ENCODE measurements around the gene NKAIN1. TPM values are rescaled to one million over a fixed set of nuclear protein-coding genes. Genes with fewer than 3 reads are reported as not detected.
A peak's percentile ranks its signal among the peaks of the same experiment; 100 is the strongest.

NKAIN1 gene
- total and polyA plus RNA-seq, 8 donors: 0.08 TPM; not detected in 7

DNA sequence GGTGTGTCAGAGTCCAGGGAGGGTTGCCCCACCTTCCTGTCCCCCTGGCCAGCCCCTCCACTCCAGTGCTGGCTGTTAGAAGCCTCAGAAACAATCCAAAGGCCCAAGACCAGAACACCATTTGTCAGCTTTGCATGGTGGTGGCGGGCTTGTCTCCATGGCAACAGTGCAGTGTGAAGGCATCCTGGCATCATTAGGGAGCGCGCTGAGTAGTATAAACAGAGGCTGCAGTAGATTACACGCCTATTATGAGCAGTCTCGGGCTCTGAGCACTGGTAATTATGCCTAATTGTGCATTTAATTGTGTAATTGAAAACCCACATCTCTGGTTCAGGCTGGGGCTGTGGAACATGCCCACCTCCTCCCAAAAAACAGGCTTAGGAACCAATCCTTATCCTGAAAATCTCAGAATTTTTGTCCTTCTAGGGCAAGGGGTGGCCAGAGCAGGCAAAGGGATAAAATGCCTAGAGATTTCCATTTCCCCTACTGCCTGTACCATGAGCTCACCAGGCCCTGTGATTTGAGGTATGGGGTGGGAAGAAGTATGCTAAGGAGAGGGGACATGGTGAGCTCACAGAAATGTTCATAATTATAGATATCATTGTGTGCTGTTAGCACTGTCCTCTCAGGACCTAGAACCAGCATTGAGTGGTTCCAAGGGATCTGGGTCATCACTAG lies 11.7 kb downstream of the NKAIN1 start:
- TF ChIP-seq POLR2A (IDR thresholded peaks at IDR 0.05) (no peak), POLR2AphosphoS5 (IDR thresholded peaks at IDR 0.05) (no peak)
- intact Hi-C loops (cut with DNase I; ENCODE audit: low total_unique reads): no loop called here
- H3K27ac ChIP-seq: no peak overlapping the region
- no peaks in the 10 kb centered on the region for H3K9me3 ChIP-seq
- H3K27me3 ChIP-seq: peaks cover 0 to 21% (median 0%) of the 10 kb centered on the region in 3 donors
- no peaks in the 10 kb centered on the region for H3K4me1 ChIP-seq
- peak in 1 of 2 donors; percentile 72 for DNase-seq
- H3K36me3 ChIP-seq: no peaks in the 10 kb centered on the region
- WGBS, 5 donors: 60 to 85% (median 67%) methylated on average over 4 to 5 of the region's 5 CpGs
- H3K4me3 ChIP-seq: no peak overlapping the region

DNA sequence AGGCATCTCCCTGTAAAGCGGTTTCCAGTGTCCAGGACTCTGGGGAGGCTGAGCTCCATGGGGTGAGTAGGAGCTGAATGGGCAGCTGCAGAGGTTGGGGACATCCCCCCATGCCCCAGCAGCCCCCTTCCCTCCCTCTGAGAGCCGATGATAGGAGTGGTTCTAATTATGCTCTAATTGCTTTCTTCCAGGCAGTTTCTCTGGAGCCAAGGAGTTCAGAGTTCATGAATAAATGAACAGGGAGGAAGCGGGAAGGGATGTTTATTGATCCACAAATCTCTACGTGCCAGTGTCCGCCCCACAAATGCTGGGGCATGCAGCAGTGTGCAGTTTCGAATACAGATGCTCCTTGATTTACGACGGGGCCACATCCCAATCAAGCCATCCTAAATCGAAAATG lies 15.6 kb downstream of the NKAIN1 start:
- Histone ChIP-seq H3K4me1 (no peaks in the 10 kb centered on the region), H3K36me3 (no peaks in the 10 kb centered on the region), H3K27ac (no peak overlapping the region), H3K4me3 (no peak overlapping the region), H3K27me3 (peaks cover 0 to 30% (median 0%) of the 10 kb centered on the region in 3 donors), H3K9me3 (no peaks in the 10 kb centered on the region)
- intact Hi-C loops (cut with DNase I; ENCODE audit: low total_unique reads): no loop called here
- DNase-seq: no peak
- TF ChIP-seq, protein P1, sequence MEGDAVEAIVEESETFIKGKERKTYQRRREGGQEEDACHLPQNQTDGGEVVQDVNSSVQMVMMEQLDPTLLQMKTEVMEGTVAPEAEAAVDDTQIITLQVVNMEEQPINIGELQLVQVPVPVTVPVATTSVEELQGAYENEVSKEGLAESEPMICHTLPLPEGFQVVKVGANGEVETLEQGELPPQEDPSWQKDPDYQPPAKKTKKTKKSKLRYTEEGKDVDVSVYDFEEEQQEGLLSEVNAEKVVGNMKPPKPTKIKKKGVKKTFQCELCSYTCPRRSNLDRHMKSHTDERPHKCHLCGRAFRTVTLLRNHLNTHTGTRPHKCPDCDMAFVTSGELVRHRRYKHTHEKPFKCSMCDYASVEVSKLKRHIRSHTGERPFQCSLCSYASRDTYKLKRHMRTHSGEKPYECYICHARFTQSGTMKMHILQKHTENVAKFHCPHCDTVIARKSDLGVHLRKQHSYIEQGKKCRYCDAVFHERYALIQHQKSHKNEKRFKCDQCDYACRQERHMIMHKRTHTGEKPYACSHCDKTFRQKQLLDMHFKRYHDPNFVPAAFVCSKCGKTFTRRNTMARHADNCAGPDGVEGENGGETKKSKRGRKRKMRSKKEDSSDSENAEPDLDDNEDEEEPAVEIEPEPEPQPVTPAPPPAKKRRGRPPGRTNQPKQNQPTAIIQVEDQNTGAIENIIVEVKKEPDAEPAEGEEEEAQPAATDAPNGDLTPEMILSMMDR (IDR thresholded peaks at IDR 0.05): no peak
- TF ChIP-seq POLR2A (IDR thresholded peaks at IDR 0.05) (no peak), POLR2AphosphoS5 (IDR thresholded peaks at IDR 0.05) (no peak), EP300 (IDR thresholded peaks at IDR 0.05) (no peak)
- 44 to 63% (median 53%) methylated on average over 9 of the region's 9 CpGs for WGBS, 5 donors

DNA sequence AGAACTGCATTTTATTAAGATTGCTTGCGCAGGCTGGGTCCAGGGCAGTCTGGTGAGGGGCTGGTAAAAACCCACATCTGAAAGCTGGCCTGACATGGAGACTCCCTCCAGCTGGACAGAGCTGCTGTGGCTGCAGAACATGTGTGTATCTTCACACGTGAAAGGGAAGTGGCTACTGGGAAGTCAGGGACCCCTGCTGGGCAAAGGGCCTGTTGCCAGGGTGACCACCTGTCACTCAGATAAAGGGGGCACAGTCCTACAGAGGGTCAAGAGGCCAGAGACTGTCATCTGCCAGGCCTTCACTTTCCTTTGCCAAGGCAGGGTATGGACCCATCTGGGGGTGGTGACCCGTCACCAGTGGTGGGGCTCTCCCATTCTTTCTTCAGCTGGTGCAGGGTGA lies 17.5 kb downstream of the NKAIN1 start:
- peaks cover 0 to 30% (median 0%) of the 10 kb centered on the region in 3 donors for H3K27me3 ChIP-seq
- H3K9me3 ChIP-seq: no peaks in the 10 kb centered on the region
- H3K36me3 ChIP-seq: no peaks in the 10 kb centered on the region
- TF ChIP-seq, protein P1 (IDR thresholded peaks at IDR 0.05): no peak
- TF ChIP-seq EP300 (IDR thresholded peaks at IDR 0.05) (no peak), POLR2AphosphoS5 (IDR thresholded peaks at IDR 0.05) (no peak), POLR2A (IDR thresholded peaks at IDR 0.05) (no peak)
- intact Hi-C loops (cut with DNase I; ENCODE audit: low total_unique reads): no loop called here
- 69 to 79% (median 73%) methylated on average over 3 of the region's 3 CpGs for WGBS, 5 donors
- no peak overlapping the region for H3K27ac ChIP-seq
- DNase-seq: no peak
- H3K4me3 ChIP-seq: no peak overlapping the region
- H3K4me1 ChIP-seq: no peaks in the 10 kb centered on the region

DNA sequence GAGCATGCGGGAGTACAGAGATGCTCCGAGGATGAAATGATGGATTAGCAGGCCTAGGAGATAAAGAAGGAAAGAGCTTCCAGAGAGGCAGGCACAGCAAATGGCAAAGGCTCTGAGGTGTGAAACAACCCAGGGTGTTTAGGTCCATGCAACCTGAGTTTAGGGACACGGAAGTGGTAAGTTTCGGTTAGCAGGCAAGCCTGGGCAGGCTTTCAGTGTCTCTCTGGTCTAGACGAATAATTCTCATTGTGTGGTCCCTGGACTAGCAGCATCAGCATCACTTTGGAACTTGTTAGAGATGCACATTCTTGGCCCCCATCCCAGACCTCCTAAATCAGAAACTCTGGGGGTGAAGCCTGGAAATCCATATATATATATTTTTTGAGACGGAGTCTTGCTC lies 18.6 kb downstream of the NKAIN1 start:
- Histone ChIP-seq H3K4me1 (peaks cover 0 to 3% (median 2%) of the 10 kb centered on the region in 4 donors), H3K4me3 (no peak overlapping the region), H3K27ac (no peak overlapping the region), H3K27me3 (peaks cover 0 to 30% (median 0%) of the 10 kb centered on the region in 3 donors), H3K9me3 (no peaks in the 10 kb centered on the region), H3K36me3 (no peaks in the 10 kb centered on the region)
- TF ChIP-seq, protein P1 (IDR thresholded peaks at IDR 0.05): no peak
- TF ChIP-seq POLR2A (IDR thresholded peaks at IDR 0.05): no peak
- no peak for TF ChIP-seq EP300 (IDR thresholded peaks at IDR 0.05)
- no peak for TF ChIP-seq POLR2AphosphoS5 (IDR thresholded peaks at IDR 0.05)
- intact Hi-C loops (cut with DNase I; ENCODE audit: low total_unique reads): no loop called here
- 81 to 90% (median 84%) methylated on average over 6 of the region's 6 CpGs for WGBS, 5 donors
- DNase-seq: no peak

DNA sequence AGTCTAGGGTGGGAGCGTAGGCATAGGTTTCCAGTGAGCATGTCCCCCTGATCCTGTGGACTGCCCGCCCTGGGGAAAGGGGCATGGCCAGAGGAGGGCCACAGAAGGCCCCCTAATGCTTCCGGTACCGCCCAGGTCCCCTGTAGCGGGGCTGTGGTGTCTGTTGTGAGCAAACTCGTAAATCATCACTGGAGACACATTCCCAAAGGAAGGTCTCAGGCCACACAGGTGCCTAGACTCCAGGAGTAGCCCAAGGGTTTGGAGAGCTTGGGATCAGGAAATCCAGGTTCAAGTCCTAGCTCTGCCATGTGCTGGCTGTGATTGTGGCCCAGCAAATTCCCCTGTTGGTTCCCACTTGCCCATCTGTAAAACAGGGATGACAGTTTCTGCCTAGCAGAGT lies 20.2 kb downstream of the NKAIN1 start:
- no peak for DNase-seq
- Histone ChIP-seq H3K9me3 (no peaks in the 10 kb centered on the region), H3K4me3 (no peak overlapping the region), H3K36me3 (no peaks in the 10 kb centered on the region), H3K27ac (no peak overlapping the region), H3K4me1 (peaks cover 0 to 6% (median 5%) of the 10 kb centered on the region in 4 donors), H3K27me3 (peaks cover 0 to 37% (median 0%) of the 10 kb centered on the region in 3 donors)
- TF ChIP-seq POLR2A (IDR thresholded peaks at IDR 0.05) (no peak), POLR2AphosphoS5 (IDR thresholded peaks at IDR 0.05) (no peak), EP300 (IDR thresholded peaks at IDR 0.05) (no peak)
- TF ChIP-seq, protein P1 (IDR thresholded peaks at IDR 0.05): no peak
- intact Hi-C loops (cut with DNase I; ENCODE audit: low total_unique reads): no loop called here
- 90 to 94% (median 91%) methylated on average over 2 to 6 of the region's 6 CpGs for WGBS, 5 donors
